HepG2 (cell line): ENCODE results near the gene TMEM74B. TPM values are rescaled to one million over a fixed set of nuclear protein-coding genes. Genes with fewer than 3 reads are reported as not detected.

Experiments used
- ATF2 ChIP-seq: sonication (generic); formaldehyde crosslinking; IDR thresholded peaks from 2 replicates; pipeline ENCODE4 v1.4.0; 2020; ENCODE audit warnings: missing genetic modification reagents
- DDIT3 ChIP-seq: sonication (generic); formaldehyde crosslinking; IDR thresholded peaks from 2 replicates; pipeline ENCODE4 v1.4.0; 2020; ENCODE audit warnings: mild to moderate bottlenecking, missing genetic modification reagents
- ERF ChIP-seq: IDR thresholded peaks from 2 replicates; pipeline ENCODE4 v1.6.1; 2018; ENCODE audit warnings: missing biosample characterization, missing genetic modification reagents
- GABPB1 ChIP-seq: IDR thresholded peaks from 2 replicates; pipeline ENCODE4 v1.6.1; 2016; ENCODE audit warnings: mild to moderate bottlenecking, missing genetic modification reagents, moderate library complexity, missing compliant biosample characterization
- GATA4 ChIP-seq: sonication (generic); IDR thresholded peaks from 2 replicates; pipeline ENCODE4 v1.6.1; 2016; ENCODE audit warnings: antibody characterized with exemption, low read depth, borderline replicate concordance
- HMG20B ChIP-seq: conservative IDR thresholded peaks from 2 replicates; pipeline ENCODE4 v1.6.1; 2016; ENCODE audit warnings: missing genetic modification reagents, missing compliant biosample characterization
- HOXA3 ChIP-seq: sonication (generic); formaldehyde crosslinking; IDR thresholded peaks from 2 replicates; pipeline ENCODE4 v1.5.0; 2020; ENCODE audit warnings: missing genetic modification reagents
- HOXA7 ChIP-seq: sonication (generic); formaldehyde crosslinking; IDR thresholded peaks from 2 replicates; pipeline ENCODE4 v1.8.1; 2022; ENCODE audit warnings: mild to moderate bottlenecking, missing genetic modification reagents, moderate library complexity
- HOXA9 ChIP-seq: sonication (generic); formaldehyde crosslinking; IDR thresholded peaks from 2 replicates; pipeline ENCODE4 v1.8.1; 2022; ENCODE audit warnings: missing genetic modification reagents, mild to moderate bottlenecking, moderate library complexity, borderline replicate concordance
- MXD3 ChIP-seq: IDR thresholded peaks from 2 replicates; pipeline ENCODE4 v1.6.1; 2016; ENCODE audit warnings: mild to moderate bottlenecking, missing biosample characterization, missing genetic modification reagents
- PREB ChIP-seq: sonication (generic); formaldehyde crosslinking; IDR thresholded peaks from 2 replicates; pipeline ENCODE4 v1.4.0; 2020; ENCODE audit warnings: missing genetic modification reagents
- PRPF4 ChIP-seq: fragments of 200-400 bp; formaldehyde crosslinking; IDR thresholded peaks from 2 replicates; pipeline ENCODE4 v1.6.1; 2016; ENCODE audit warnings: low read length, low read depth; ENCODE audit not compliant: poor library complexity, severe bottlenecking
- RBAK ChIP-seq: sonication (generic); formaldehyde crosslinking; IDR thresholded peaks from 2 replicates; pipeline ENCODE4 v1.5.1; 2020; ENCODE audit warnings: mild to moderate bottlenecking, missing genetic modification reagents
- RBFOX2 ChIP-seq: fragments of 200-400 bp; formaldehyde crosslinking; IDR thresholded peaks from 2 replicates; pipeline ENCODE4 v1.6.1; 2017; ENCODE audit warnings: low read depth, mild to moderate bottlenecking, low read length
- RFXANK ChIP-seq: IDR thresholded peaks from 2 replicates; pipeline ENCODE4 v1.6.1; 2016
- SMAD1 ChIP-seq: sonication (generic); formaldehyde crosslinking; IDR thresholded peaks from 2 replicates; pipeline ENCODE4 v1.4.0; 2020; ENCODE audit warnings: missing genetic modification reagents, low read depth, mild to moderate bottlenecking, borderline replicate concordance
- SMC3 ChIP-seq: IDR thresholded peaks from 2 replicates; pipeline ENCODE4 v1.6.1; 2011; ENCODE audit warnings: low read length, improper control_type of control experiment
- SRSF4 ChIP-seq: fragments of 200-400 bp; formaldehyde crosslinking; IDR thresholded peaks from one replicate; pipeline ENCODE4 v1.6.1; 2018; ENCODE audit warnings: mild to moderate bottlenecking, low read depth, low read length, moderate library complexity; ENCODE audit not compliant: poor library complexity, severe bottlenecking
- TAF1 ChIP-seq: sonication (generic); formaldehyde crosslinking; IDR thresholded peaks from 2 replicates; pipeline ENCODE4 v1.4.0; 2020; ENCODE audit warnings: missing genetic modification reagents
- TP53 ChIP-seq: sonication (generic); formaldehyde crosslinking; conservative IDR thresholded peaks from 2 replicates; pipeline ENCODE4 v1.4.0; 2020; ENCODE audit warnings: missing genetic modification reagents
- ZFP62 ChIP-seq: sonication (generic); formaldehyde crosslinking; IDR thresholded peaks from 2 replicates; pipeline ENCODE4 v1.4.0; 2020; ENCODE audit warnings: missing genetic modification reagents
- ZNF354B ChIP-seq: sonication (generic); formaldehyde crosslinking; IDR thresholded peaks from 2 replicates; pipeline ENCODE4 v1.8.0; 2022; ENCODE audit warnings: mild to moderate bottlenecking, missing genetic modification reagents
- ZNF501 ChIP-seq: sonication (generic); formaldehyde crosslinking; IDR thresholded peaks from 2 replicates; pipeline ENCODE4 v1.5.1; 2020; ENCODE audit warnings: mild to moderate bottlenecking, moderate library complexity, missing genetic modification reagents
- ZSCAN21 ChIP-seq: sonication (generic); formaldehyde crosslinking; IDR thresholded peaks from 2 replicates; pipeline ENCODE4 v1.8.0; 2022; ENCODE audit warnings: mild to moderate bottlenecking, missing genetic modification reagents, moderate library complexity, borderline replicate concordance
- polyA plus RNA-seq, 8 experiments: library from polyadenylated mRNA; depleted of rRNA in 3 of 8; stranded (reverse) in 7 of 8; unstranded in 1 of 8; fragments of >200 nt; fragmentation: Illumina TruSeq in 4 of 8; extraction: Trizol in 4 of 8; gene quantifications; 2 replicates each; pipeline versions ENCODE4 v1.2.1 to v1.2.3, GENCODE V29; 2011 to 2016; ENCODE audit warnings: low read depth in 4 of 8, missing spikeins in 1 of 8, mixed read lengths in 1 of 8; ENCODE audit not compliant: insufficient read depth in 1 of 8
- total RNA-seq, 5 experiments: library from RNA; depleted of rRNA; stranded (reverse); fragments of >200 nt; fragmentation: Illumina TruSeq; extraction: Trizol; gene quantifications; 2 replicates each; pipeline ENCODE4 v1.2.3, GENCODE V29; 2016; ENCODE audit warnings: low read depth in 1 of 5

The TMEM74B gene
- total and polyA plus RNA-seq, 2 of the 13 experiments (the other 11 are each of a cell fraction or from before 2014, with no cell fraction given) = 4.7 to 18.4 TPM

GRCh38 chr20:1184638-1185315 is at the start of gene TMEM74B (continued):
- TF ChIP-seq MXD3 = 0 out of 2 replicates have a peak, but pooled peaks have one; percentile 21
- TF ChIP-seq TP53 (CRISPR knock-in tag) = 0 out of 2 replicates have a peak, but pooled peaks have one; percentile 41
- TF ChIP-seq GABPB1 (CRISPR knock-in tag) = no peak; the same call in 1 of the 2 replicates
- no peak for TF ChIP-seq ERF (CRISPR knock-in tag)
- no peak; the same call in none of the 2 replicates for TF ChIP-seq HOXA9 (CRISPR knock-in tag)
- TF ChIP-seq ZSCAN21 (CRISPR knock-in tag) = 0 out of 2 replicates have a peak, but pooled peaks have one; percentile 7
- no peak for TF ChIP-seq ZFP62
- TF ChIP-seq ATF2 (CRISPR knock-in tag) = no peak
- no peak for TF ChIP-seq RFXANK (CRISPR knock-in tag)
- no peak for TF ChIP-seq PRPF4
- no peak; the same call in 1 of the 2 replicates for TF ChIP-seq HOXA7 (CRISPR knock-in tag)
- peak; percentile 56 for TF ChIP-seq RBFOX2
- no peak for TF ChIP-seq DDIT3 (CRISPR knock-in tag)
- TF ChIP-seq SRSF4 = no peak
- no peak for TF ChIP-seq PREB (CRISPR knock-in tag)
- TF ChIP-seq HMG20B (CRISPR knock-in tag) = no peak
- no peak for TF ChIP-seq RBAK (CRISPR knock-in tag)
- peak; percentile 65 for TF ChIP-seq HOXA3
- no peak for TF ChIP-seq TAF1 (CRISPR knock-in tag)
- no peak for TF ChIP-seq SMC3
- TF ChIP-seq ZNF501 (CRISPR knock-in tag) = no peak; the same call in 1 of the 2 replicates
- no peak for TF ChIP-seq GATA4
- no peak for TF ChIP-seq SMAD1 (CRISPR knock-in tag)
- TF ChIP-seq ZNF354B = no peak
